ENCODE results near the gene SPINK2. TPM values are rescaled to one million over a fixed set of nuclear protein-coding genes. Genes with fewer than 3 reads are reported as not detected.

Gene SPINK2, protein sequence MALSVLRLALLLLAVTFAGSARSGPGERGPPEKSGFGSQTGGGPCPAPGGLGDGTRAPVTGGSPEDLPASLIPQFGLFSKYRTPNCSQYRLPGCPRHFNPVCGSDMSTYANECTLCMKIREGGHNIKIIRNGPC
- total RNA-seq, result not detected
- long read RNA-seq, result 0 reads

DNA sequence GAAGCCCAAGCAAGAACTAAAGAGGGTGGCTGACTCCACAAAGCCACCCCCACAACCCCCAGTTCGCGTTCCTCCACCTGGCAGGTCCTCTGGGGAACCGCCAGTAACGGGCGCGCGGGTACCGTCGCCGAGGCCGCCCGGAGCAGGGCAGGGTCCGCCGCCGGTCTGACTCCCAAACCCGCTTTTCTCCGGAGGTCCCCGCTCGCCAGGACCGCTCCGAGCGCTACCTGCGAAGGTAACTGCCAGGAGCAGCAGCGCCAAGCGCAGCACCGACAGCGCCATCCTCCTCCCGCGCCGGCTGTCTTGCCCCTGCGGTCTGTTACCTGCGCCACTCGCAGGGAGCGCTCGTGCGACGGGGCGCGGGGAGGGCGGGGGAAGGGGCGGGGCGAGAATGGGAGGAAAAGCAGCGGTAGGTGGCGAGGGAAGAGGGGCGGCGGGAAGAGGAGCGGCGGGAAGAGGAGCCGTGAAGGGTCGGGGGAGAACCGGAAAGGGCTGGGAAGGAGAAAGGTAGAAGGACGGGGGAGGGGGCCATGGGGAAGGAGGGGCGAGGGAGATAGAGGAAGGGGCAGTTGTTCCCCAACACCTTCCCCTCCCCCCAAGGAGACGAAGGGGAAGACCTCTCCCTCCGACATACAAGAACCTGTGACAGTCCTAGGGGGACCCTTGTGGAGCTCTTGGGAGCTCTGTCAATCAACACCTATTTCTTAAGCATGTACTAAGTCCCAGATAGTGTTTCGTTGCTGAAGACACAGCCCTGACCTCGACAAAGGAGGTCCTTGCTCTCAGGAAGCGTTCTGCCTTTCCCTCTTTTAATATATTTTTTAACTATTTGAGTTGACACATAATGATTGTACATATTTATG, at the start of gene SPINK2:
TSS of gene SPINK2 (minus strand) at position 321 of the 863 bp plus-strand sequence. CDS start at position 282, 39 bp downstream.
- DNase-seq (ENCODE audit: low spot score), result no peak

DNA sequence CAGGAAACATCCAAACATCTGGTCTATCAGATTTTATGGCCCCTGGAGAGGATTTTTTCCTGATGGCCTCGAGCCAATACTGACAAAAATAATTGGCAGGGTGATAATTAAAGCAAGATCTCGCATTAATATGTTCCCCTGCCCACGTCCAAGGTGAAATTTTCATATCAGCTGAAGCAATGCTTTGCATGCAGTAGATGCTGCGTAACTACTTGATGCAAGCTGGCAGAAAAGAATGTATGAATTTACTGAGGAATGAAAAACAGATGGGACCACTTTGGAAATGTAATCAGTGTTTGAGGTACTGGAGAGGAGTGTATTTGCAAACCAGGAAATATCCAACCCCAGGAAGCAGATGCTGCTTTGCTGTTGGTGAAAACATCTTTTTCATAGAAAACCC, 49.4 kb upstream of the SPINK2 start:
- DNase-seq (ENCODE audit: low spot score), result no peak

DNA sequence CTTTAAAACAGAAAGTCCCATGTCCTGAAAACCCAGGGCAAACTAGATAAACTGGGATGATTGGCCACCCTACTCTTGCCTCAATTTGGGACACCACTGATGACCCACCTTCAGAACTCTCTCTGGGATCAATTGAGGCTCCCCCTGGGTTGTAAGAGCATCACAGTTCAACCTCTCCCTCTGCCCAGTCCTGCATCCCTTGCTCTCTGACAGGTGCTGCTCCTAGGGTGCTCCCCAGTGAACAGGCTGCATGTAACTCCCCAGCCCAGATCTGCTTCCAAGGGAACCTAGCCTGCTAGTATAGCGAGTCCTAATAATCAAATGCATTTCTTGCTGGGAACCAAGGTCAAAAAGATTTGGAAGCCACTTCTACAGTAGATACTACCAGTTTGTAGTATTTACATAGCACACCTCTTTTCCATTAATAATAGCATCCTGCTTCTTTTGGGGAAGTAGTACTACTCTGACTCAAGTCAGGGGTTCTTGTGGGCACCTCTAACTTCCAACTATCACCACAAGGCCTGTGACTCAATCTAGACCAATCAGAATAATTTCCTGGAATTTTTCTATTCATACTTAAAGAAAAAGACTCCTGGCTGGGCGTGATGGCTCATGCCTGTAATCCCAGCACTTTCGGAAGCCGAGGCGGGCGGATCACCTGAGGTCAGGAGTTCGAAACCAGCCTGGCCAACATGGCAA, 42.1 kb upstream of the SPINK2 start:
- DNase-seq (ENCODE audit: low spot score), result peak; percentile 47

DNA sequence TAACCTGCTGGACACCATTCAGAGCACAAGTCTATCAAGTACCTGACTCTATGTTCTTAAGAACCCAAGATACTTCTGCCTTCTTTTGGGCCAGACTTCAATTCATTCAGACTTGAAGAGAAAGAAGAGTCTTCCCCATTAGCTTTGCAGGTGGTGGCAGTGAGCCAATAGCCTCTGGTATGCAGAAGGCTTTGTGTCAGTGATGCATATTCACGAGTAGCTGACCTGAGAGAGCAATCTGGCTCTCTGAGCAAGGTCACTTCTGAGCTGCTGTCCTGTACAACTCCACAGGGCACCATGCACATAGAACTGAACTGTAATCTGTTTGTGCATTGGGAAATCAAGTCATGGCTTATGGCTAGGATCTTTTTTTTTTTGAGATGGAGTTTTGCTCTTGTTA, 39.9 kb upstream of the SPINK2 start:
- DNase-seq (ENCODE audit: low spot score), result no peak

DNA sequence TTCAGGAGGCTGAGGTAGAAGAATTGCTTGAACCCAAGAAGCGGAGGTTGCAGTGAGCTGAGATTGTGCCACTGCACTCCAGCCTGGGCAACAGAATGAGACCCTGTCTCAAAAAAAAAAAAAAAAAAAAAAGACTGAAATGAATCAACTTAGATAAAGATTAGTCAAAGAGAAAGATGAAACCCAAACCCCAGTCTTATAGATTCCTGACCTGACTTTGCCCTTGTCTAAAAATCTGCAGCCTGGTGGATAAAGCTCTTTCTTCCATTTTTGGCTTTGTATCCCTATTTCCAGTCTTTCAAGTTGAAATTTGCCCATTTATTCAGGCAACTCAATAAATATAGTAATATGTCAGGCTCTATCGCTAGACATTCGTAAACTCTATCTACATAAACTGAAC, 39.3 kb upstream of the SPINK2 start:
- no peak for DNase-seq (ENCODE audit: low spot score)

DNA sequence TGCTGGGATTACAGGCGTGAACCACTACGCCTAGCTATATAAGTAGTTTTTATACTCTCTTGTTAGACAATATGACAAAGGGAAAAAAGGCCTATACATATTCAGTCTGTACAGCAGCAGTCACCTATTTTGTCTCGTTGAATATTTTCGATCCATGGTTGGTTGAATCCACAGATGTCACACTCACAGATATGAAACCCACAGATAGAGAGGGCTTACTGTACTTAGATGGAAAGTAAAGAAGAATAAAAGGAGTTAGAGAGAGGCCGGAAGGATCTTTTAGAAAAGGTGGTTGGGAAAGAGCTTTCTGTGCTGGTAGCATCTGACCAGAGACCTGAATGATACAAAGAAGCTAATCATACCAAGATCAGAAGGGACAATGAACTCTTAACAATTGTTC, 38.3 kb upstream of the SPINK2 start:
- DNase-seq (ENCODE audit: low spot score), result no peak

DNA sequence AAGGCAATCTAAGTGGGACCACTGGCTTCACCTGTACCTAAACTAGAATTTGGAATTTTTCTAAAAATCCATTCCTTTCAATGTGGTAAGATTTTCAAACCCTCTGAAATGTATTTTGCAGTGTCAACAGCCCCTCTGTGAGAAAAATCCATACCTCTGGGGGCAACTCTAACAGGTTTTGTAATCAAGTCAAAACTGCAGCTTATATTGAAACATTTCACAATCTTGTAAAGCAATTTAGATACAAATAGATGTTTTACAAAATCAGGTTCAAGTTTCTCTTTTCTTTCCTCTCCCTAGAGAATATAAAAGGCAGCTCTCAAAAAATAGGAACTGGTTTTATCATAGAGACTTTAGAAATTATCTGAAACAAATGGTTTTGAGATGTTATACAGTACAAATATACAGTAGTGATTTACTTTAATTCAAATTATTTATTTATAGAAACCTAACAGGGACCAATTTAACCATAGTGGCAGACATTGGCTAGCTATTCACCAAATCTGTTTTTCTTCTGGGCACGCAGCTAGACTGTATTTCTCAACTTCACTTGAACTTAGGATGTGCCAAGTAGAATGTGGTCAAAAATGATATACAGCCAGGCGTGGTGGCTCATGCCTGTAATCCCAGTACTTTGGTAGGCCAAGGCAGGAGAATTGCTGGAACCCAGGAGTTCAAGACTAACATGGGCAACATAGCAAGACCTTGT, 36.3 kb upstream of the SPINK2 start:
- no peak for DNase-seq (ENCODE audit: low spot score)

DNA sequence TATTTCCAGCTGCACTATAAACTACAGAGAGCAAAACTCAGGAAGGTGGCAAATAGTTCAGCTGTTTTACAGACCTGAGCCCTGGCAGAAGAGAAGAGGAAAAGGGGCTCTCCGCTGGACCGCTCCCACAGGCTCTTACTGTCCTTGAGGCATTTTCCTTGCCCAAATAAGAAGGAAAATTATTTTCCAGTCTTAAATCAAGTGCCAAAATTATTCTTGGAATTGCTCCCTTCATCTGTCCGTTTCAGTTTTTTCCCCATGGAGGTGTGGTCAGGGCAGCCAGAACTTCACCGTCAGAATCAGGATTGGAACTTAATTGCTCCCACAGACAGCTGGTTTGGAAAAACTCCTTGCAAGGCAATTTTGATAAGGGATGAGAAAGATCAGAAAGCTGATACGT, 35.2 kb upstream of the SPINK2 start:
- no peak for DNase-seq (ENCODE audit: low spot score)

DNA sequence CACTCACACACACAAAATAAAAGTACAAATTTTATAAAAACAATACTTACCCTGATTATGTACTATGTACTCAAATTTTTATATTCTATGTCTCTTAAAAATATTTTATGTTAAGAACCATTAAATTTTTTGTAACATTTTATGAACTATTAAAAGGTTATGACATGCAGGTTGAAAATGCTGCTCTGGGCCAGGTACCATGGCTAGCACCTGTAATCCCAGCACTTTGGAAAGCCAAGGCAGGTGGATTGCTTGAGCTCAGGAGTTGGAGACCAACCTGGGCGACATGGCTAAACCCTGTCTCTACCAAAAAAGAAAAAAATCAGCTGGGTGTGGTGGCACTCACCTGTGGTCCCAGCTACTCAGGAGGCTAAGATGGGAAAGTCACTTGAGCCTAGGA, 29.4 kb upstream of the SPINK2 start:
- DNase-seq (ENCODE audit: low spot score), result no peak

DNA sequence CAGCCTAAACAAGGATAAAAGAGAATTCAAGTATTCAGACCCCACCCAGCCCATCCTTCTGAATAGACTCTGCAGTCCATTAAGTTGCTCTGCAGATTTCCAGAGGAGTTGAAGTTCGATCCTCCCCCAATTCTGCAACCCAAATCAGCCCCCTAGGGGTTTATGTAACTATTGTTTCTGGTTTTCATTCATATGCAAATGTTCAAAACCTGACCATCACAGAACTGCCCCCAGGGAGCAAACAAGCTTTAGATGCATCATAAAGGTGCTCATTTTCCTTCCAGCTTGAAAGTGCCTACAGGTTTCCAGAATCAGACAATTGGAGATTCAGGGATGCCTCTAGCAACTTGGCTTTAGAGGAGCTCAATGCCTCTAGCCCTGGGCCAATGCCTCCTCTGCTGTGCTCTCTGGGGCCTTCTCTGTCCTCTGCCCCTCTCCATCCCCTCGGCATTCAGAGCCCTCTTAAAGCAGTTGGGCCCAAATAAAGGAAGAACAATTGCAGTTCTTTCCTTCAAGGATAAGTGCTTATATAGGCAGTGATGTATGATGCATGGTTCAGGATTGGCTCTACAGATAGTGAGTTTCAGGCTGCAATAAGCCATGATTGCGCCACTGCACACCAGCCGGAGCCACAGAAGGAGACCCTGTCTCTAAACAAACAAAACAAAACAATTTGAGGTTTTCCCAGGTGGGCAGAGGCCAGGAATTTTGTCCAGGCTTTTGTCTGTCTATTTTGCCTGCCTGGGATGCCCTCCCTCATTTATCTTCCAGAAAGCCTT, 23.5 kb upstream of the SPINK2 start:
- DNase-seq (ENCODE audit: low spot score), result no peak

DNA sequence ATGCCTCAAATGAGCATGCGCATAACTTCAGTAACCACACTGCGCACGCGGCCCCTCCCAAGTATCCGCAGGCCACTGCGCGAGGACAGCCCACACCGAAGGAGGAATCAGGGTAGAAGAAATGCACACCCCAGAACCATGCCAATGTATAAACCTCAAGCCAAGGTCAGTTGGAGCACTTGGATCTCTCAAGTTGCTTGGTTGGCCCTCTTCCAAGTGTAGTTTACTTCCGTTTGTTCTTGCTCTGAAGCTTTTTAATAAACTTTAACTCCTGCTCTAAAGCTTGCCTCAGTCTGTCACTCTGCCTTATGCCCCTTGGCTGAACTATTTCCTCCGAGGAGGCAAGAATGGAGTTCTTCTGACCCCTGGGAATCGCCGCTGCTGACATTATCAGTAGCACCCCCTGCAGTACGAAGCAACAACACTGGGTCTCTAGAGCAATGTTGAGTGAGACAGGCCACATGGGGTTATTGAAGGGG, 22.0 kb upstream of the SPINK2 start:
- DNase-seq (ENCODE audit: low spot score), result no peak

DNA sequence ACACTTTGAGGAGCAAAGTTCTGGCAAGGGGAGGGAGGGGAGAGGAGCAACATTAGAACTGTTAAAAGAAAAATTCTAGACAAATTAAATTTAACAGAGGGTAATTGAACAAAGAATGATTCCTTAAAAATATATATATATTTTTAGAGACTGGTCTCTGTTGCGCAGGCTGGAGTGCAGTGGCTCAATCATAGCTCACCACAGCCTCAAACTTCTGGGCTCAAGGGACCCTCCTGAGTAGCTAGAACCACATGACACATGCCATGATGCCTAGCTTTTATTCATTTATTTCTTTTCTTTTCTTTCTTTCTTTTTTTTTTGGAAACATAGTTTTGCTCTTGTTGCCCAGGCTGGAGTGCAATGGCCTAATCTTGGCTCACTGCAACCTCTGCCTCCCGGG, 19.1 kb upstream of the SPINK2 start:
- DNase-seq (ENCODE audit: low spot score), result no peak

DNA sequence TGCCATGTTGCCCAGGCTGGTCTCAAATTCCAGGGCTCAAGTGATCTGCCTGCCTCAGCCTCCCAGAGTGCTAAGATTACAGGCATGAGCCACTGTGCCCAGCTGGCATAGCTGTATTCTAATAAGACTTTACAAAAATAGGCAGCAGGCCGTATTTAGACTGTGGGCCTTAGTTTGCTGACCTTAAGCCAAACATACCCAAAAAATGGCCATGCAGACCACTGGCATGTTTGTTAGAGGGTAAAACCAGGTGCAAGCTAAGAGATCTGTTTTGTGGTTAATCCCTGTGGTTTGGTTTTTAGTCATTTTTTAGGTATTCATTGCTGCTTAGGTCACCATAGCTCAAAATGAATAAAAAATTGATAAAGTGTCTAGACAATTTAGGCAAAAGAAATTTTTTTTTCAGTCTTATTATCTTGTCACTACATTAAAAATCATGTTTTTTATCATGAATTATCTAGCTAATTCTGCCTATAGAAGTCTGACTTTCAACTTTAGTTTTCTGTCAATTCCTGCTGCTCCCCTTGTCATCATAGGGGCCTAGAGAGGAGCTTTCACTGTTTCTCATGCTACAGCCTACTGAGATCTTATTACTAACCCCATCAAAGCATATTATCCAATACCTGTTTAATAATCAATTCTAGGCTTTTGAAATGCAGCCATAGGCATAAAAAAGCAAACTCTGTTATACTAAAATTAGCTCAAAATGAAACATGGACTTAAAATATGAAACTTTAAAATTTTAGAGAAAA, 7.5 kb upstream of the SPINK2 start:
- DNase-seq (ENCODE audit: low spot score), result no peak

DNA sequence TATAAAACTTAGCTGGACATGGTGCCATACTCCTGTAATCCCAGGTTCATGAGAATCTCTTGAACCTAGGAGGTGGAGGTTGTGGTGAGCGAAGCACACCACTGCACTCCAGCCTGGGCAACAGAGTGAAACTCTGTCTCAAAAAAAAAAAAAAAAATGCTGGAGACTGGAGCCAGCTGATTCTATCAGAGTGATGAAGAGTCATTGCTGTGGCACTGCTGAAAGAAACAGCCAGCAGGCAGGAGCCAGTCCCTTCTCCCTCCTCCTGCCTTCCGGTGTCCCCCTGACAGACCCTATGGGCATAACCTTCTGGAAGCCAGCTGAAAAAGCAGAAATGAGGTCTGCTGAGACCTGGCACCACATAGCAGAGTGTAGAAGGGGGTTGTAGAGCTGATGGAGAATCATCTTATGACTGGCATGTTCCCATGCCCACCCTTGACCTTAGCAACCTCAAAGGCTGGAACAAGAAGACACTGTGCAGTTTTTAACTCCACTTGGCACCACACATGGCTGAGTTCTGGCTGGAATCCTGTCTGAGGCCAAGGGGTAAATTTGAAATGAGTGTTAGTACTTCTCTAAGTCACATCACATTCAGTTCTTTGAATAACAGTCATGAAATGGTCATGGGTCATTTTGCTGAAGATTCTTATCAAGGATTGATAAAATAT, 2.6 kb upstream of the SPINK2 start:
- DNase-seq (ENCODE audit: low spot score), result no peak

DNA sequence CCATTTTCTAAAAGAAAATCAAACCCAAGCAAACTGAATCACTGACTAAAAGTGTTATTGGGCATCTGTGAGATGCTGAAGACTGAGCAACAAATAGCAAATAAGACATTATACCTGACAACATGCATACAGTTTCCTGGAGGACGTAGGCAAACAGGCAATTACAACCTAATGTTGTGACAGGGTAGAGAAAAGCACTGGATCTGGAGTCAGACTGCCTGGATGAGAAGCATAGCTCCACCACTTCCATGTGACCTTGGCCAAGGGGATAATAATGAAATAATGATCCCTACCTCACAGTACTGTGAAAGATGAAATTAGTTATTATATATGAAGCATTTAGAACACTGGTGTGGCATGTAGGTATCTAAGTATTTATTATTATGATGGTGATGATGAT, 2.7 kb downstream of the SPINK2 start:
- DNase-seq (ENCODE audit: low spot score), result no peak

DNA sequence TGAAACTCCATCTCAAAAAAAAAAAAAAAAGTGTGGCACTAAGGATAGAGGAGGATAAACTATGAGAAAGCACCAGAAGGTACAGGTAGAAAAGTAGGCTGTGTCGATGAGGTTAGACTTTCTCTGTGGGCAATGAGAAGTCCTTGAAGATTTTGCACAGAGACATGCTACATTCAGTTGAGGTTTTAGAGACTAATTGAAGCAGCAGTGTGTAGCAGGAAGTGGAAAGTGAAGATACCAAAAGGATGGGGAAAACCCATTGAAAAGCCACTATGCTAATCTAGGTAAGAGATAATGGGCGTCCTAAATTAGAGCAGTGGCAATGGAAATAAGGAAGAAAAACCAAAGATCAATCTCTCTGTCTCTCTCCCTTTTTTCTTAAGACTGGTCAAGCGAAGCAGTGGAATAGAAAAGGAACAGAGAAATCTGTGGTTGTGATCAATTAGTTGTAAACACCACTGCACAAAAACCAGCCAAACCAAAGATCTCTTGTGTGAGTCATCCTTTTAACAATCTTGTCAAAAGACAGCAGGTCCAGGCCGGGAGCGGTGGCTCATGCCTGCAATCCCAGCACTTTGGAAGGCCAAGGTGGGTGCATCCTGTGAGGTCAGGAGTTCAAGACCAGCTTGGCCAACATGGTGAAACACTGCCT, 3.5 kb downstream of the SPINK2 start:
- no peak for DNase-seq (ENCODE audit: low spot score)

DNA sequence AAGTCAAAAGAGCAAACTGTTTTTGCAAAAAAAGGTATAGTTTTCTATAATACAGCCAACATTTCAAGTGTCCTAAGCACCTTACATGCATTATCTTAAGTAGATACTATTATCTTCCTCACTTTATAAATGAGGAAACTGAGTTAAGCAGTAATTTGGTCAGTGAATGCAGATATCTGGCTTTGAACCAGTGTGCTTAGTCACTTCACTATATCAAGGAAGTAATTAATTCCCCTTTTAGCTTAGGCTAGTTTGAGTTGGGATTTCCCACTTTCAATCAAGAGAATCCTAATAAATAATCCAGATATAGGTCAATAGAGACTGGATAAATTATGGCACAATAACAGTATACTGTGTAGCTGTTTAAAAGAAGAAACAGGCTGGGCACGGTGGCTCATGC, 14.8 kb downstream of the SPINK2 start:
- no peak for DNase-seq (ENCODE audit: low spot score)

DNA sequence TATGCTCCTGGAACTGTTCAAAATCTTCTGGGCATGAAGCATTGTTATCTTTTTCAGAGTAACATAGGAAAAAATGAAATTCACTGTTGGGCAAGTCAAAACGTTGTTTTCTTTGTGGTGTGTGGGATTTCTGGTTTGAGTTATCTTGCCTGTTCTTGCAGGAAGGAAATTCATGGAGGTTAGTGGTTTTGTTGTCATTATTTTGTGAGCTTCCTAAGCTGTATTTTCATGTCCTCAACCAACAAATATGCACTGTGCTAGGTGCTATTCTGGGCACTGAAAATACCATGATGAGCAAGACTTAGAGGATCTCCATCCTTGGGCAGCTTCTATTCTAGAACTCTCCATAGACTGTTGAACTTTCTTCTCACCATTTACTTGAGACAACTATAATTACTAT, 16.9 kb downstream of the SPINK2 start:
- DNase-seq (ENCODE audit: low spot score), result no peak

DNA sequence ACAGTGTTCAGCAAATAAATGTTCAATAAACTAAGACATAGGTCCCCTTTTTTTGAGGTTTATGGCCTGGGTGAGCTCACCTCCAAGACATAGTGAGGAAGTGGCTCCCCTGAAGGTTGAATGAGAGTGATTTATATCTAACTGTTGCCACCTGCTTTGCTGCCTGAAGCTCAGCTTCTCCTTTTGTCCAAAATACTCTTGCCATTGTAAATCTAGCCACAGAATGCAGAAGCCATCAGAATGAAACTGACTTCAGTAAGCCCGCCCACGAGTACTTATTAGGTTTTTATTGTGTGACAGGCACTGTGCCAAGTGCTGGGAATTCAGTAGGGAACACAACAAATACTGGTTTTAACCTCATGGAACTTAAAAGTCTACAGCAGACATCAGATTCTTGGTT, 18.0 kb downstream of the SPINK2 start:
- no peak for DNase-seq (ENCODE audit: low spot score)
